GM21367 (cell line): ENCODE data around the gene EMB.
"Not testable (repeated sequence)": the region's sequence is repeated elsewhere in the genome, so short reads cannot be mapped to it uniquely, and the experiment has no call there.

Source experiments
- ATAC-seq: cut with Tn5 transposase; IDR thresholded peaks from one replicate; pipeline ENCODE4 v1.9.1; 2021; ENCODE audit not compliant: unreplicated experiment

EMB gene

DNA sequence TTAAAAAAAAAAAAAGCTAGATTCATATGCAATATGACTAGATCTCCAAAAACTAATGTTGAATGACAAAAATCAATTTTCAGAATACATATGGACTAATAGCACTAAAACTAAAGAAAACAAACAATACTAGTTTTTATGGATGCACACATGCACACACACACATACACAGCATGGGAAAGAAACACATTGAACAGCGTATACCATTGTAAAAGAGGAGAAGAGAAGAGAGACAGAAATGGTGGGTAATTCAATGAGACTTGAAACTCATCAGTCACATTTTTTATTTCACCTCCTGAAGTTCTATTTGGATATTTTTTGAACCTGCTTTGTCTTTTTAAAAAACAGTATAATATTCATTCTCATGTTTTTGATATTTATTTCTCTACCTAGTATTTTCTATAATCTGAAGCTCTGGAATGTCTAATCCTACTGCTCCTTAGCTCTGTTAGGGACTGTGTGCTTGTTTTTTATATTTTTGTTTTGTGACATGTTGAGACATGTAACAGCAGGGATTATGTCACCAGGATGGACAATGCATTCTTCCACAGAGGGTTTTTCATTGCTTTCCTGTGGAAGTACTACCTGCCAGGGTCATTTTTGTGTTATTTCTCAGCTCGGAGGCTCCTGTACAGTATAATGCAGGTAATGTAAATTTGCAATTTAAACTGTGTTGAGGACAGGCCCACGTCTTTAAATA, 17.8 kb downstream of the EMB start:
- not testable (repeated sequence) for ATAC-seq

DNA sequence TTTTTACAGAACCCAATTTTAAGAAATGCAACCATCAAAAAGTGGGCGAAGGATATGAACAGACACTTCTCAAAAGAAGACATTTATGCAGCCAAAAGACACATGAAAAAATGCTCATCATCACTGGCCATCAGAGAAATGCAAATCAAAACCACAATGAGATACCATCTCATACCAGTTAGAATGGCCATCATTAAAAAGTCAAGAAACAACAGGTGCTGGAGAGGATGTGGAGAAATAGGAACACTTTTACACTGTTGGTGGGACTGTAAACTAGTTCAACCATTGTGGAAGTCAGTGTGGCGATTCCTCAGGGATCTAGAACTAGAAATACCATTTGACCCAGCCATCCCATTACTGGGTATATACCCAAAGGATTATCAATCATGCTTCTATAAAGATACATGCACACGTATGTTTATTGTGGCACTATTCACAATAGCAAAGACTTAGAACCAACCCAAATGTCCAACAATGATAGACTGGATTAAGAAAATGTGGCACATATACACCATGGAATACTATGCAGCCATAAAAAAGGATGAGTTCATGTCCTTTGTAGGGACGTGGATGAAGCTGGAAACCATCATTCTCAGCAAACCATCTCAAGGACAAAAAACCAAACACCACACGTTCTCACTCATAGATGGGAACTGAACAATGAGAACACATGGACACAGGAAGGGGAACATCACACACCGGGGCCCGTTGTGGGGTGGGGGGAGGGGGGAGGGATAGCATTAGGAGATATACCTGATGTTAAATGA, 19.7 kb downstream of the EMB start:
- ATAC-seq, result not testable (repeated sequence)

DNA sequence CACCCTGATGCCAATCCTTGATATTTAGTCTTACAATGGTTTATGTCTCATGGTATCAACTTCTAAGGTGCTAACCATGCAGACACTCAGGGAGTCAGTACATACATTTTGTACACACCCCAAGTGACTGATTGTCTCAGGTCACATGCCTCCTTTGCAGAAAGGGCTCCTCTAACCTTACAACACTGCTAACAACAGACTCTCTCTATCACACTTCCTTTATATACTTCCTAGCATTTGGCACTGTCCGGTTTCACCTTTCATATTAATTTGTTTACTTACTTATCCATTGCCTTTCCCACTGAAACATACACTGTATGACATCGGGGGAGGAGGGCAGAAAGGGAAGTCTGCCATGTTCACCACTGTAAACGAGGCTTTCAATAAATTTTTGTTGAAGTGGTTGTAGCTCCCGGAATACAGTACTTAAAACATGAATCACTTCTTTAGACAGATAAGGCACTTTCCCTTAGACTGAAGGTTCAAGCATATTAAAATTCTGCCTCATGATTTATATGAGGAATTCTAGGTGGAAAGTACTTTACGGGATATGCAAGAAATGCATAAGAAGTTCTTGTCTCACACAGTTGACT, 20.6 kb downstream of the EMB start:
- ATAC-seq, result no peak

DNA sequence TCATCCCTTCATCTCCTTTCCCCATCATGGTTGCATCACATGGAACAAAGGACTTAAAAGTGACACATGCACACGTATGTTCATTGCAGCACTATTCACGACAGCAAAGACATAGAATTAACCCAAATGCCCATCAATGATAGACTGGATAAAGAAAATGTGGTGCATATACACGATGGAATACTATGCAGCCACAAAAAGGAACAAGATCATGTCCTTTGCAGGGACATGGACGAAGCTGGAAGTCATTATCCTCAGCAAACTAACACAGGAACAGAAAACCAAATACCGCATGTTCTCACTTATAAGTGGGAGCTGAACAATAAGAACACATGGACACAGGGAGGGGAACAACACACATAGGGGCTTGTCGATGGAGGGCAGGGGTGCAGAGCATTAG, 21.4 kb downstream of the EMB start:
- not testable (repeated sequence) for ATAC-seq

DNA sequence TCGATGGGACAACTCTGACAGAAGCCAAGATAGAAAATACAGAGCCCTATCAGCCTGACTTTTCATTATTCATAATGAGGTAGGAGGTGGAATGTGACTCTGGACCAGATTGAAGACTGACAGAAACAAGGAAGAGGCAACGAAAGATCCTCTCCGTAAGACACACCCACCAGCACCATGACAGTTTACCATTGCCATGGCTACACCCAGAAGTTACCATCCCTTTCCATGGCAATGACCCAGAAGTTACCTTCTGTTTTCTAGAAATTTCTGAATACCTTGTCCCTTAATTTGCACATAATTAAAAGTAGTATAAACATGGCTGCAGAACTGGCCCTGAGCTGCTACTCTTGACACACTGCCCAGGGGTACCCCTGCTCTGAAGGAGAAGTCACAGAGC, 24.5 kb downstream of the EMB start:
- not testable (repeated sequence) for ATAC-seq

DNA sequence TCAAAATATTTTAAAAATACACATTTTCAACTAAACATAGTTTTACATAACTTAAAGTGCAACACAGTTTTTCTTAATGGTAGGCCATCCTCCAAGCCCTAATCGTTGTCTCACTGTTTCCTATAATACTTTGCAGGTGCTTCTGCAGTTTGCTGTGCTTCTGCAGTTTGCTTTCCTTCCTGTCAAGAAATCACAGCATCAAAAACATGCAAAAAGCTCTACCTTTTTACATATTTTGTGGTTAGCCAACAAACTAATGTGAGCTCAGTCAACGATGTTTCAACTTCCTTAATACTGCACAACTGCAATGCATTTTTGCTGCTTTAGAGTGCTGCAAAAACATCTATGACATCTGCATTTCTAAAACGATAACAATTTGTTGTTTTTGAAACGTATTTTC, 25.2 kb downstream of the EMB start:
- ATAC-seq, result peak; percentile 92

DNA sequence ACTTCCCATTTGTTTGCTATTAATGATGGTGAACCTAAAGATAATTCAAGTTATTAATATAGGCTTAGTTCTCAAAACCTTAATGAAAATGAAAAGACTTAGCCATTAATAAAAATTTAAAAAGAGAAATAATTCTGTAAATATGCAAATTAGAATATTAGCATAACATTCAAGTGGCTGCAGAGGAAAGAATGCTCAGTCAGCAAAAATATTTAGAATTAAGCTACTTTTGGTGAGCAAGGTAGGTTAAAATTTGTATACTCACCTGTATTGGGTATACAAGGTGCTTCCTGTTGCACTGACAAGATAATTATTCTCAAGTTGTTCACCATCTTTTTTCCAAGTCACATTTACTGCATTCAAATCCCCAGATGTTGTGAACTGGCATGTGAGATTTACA, 30.2 kb downstream of the EMB start:
- not testable (repeated sequence) for ATAC-seq

DNA sequence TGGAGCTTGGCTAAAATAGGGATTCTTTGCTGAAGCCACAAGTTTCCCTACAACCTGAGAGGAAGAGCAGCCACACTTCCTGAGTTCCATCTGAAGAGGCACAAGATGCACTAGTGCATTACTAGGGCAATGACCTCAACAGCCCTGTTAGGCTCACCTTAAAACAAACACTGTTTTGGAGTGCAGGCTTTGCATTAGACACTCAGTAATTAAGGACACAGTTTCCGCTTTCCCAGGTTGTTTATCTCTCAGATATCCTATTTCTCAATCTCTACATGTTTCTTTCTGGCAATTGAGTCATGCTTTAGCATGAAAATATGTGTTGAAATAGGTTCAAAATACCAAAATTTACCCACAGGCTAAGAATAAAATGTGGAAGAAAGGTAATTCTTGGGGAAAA, 34.2 kb downstream of the EMB start:
- no peak for ATAC-seq

DNA sequence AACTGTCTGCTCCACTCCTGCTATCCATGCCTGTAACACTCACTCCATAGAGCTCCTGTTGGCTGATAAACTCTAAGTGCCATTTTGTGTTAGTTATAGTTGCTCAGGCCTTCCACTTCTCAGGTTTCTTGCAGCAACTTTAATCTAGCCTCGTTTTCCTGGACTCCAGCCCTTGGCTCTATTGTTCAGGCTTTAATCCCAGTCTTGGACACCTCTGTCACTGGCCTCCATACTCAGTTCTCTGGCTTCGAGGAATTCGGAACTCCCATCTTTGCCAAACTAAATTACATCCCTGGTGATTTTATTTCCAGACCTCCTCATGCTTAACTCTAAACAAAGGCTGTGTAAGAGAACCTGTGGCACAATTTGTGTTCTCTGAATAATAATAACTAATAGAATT, 39.8 kb downstream of the EMB start:
- no peak for ATAC-seq

DNA sequence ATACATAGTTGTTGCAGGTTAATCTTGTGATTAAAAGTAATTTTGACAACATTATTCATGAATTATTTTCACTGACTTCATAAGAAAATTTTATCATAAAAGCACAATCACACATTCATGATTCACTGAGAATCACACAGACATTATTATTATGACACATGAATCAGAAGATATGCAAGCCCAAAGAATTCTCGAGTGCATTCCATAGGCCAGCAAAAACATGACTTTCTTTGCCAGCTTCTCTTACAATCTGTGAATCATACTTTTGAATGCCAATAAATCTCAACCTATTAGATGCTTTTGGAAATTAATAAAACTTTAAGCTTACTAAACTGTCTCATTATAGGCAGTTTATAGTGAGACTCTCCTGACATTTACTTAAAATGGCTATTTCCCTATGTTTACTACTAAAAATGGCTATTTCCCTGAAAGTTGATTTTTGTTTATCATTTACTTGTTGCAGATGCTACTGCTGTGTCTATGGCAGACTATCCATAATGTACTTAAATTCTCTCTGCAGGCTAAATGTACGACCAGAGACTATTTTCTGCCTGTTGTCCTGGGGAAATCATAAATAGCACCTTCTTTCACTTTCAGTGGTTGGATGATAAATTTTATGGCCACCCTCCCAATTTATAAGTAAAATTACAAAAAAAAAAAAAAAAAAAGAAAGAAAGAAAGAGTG, 47.0 kb downstream of the EMB start:
- ATAC-seq, result not testable (repeated sequence)

DNA sequence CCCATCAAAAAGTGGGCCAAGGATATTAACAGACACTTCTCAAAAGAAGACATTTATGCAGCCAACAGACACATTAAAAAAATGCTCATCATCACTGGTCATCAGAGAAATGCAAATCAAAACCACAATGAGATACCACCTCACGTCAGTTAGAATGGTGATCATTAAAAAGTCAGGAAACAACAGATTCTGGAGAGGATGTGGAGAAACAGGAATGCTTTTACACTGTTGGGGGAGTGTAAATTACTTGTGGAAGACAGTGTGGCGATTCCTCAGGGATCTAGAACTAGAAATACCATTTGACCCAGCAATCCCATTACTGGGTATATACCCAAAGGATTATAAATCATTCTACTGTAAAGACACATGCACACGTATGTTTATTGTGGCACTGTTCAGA, 48.8 kb downstream of the EMB start:
- not testable (repeated sequence) for ATAC-seq

DNA sequence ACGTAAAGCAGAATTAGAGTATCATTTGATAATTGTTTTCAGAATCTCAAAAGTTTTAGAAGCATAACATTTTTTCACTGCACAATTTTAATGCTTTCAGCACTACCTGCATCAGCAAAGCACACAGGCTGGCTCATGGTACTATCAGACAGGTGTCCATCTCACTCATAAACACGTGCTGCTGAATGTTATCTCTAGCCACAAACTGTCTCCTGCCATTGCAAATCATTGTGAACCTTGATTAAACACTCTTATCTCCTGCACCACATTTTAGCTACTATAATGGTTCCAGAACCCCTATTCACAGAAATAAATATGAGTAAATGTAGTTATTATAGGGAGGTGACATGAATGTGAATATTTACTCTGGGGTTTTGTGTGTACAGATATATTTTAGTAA, 56.7 kb downstream of the EMB start:
- not testable (repeated sequence) for ATAC-seq

DNA sequence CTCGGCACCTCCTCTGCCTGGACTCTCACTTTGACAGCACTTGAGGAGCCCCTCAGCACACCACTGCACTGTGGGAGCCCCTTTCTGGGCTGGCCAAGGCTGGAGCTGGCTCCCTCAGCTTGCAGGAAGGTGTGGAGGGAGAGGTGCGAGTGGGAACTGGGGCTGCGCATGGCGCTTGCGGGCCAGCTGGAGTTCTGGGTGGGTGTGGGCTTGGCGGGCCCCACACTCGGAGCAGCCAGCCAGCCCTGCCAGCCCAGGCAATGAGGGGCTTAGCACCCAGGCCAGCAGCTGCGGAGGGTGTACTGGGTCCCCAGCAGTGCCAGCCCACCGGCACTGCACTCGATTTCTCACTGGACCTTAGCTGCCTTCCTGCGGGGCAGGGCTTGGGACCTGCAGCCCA, 64.4 kb downstream of the EMB start:
- not testable (repeated sequence) for ATAC-seq

DNA sequence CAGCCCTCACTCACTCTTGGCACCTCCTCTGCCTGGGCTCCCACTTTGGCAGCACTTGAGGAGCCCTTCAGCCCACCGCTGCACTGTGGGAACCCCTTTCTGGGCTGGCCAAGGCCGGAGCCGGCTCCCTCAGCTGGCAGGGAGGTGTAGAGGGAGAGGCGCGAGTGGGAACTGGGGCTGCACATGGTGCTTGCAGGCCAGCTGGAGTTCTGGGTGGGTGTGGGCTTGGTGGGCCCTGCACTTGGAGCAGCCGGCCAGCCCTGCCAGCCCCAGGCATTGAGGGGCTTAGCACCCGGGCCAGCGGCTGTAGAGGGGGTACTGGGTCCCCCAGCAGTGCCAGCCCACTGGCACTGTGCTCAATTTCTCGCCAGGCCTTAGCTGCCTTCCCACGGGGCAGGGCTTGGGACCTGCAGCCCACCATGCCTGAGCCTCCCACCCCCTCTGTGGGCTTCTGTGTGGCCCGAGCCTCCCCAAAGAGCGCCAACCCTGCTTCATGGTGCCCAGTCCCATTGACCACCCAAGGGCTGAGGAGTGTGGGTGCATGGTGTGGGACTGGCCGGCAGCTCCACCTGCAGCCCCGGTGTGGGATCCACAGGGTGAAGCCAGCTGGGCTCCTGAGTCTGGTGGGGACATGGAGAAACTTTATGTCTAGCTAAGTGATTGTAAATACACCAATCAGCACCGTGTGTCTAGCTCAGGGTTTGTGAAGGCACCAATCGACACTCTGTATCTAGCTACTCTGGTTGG, 71.6 kb downstream of the EMB start:
- ATAC-seq, result not testable (repeated sequence)

DNA sequence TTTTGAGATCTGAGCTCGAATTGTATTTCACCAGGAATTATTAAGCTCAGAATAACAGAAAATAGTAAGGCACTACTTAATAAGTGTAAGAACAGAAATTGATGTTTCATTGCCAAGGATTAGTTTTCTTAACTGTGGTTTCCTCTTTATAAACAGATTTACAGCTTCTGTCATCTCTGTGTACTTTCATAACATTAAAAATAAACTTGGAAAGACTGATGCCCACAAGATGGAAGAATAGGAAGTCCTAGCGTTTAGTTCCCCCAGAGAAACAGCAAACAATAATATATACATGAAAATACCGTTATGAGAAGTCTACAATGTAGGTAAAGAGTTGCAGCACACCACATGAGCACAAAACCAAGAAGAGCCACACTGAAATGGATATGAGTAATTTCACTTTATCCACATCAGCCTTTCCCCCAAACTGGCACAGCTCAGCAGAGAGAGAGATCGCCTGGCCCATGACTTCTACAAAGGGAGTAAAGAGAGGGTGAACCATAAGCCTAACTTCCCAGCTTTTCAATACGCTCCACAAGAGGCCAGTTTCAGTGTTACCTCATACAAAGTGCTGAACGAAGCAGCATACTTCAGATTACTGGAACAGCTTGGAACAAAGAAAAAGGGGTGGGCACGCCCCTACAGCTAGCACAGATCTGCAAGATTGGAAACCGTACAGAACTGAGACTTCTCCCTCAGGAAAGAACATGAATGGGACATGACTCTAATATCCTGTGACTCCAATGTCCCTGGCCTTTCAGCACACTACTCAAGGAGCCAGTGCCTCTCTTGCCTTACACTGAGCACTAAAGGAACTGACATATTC, 75.4 kb downstream of the EMB start:
- no peak for ATAC-seq

DNA sequence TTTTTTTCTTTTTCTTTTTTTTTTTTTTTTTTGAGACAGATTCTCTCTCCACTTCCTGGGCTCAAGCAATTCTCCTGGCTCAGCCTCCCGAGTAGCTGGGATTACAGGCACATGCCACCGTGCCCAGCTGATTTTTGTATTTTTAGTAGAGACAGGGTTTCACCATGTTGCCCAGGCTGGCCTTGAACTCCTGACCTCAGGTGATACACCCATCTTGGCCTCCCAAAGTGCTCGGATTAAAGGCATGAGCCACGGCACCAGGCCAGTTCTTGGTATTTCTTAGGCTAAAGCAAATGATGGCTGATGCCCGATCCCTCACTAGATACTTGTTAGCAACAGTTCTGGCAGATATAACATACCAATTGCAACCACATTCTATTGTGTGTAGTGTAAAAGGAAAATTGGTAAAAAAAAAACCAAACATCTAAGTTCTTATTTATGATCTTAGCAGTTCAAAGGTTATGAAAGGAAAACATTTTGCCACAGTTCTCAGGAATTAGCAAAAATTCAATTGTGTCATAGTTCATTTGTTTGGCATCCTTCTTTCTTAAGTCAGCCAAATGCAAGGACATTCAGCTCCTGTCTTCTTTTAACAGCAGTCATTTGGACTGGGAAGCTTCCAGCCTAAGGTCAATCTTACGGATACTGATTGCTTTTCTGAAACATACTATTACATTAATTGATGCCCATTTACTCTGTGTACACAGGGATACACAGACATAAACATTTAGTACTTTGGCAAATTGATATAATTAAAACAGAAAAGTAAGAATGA, 76.4 kb downstream of the EMB start:
- not testable (repeated sequence) for ATAC-seq

DNA sequence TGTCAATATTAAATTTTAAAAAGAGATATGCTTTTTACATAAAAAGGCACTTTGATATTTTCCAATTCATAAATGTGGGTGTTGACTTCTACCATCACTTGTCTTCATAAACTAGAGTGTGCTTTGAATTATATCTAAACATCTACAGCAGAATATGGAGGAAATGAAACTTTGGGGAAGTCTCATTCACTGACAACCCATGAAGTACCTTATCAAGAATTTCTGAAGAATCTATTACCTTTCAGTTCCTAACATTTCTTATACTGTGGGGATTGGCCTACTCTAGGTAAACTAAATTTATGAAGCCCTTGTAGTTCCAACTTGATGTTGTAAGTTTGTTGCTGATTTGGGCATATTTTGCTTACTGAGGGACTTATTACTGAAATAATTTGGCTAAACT, 81.9 kb downstream of the EMB start:
- ATAC-seq, result no peak

DNA sequence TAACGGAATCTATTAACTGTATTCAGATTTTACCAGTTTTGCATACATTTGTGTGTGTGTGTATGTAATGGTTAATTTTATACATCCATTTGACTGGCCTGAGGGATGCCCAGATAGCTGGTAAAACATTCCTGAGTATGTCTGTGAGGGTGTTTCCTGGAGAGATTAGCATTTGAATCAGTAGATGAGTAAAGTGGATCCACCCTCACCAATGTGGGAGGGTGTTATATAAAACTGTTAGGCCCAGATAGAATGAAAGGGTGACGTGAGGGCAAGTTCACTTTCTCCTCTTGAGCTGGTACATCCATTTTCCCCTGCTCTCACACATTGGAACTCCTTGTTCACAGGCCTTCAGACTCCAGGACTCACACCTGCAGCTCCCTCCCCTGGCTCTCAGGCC, 88.7 kb downstream of the EMB start:
- ATAC-seq, result no peak
